Frontal cortex (tissue), 4 donors: ENCODE data around the gene C15orf39. TPM values are rescaled to one million over a fixed set of nuclear protein-coding genes. Genes with fewer than 3 reads are reported as not detected.
"Not testable (repeated sequence)": the region's sequence is repeated elsewhere in the genome, so short reads cannot be mapped to it uniquely, and the experiment has no call there.

Source experiments
- DNase-seq, 2 donors: peaks; one replicate each; pipeline ENCODE4 v3.0.0; 2012; ENCODE audit warnings: low spot score in 2 of 2
- FAIRE-seq: peaks from 2 replicates; lab custom pipeline; 2012; peaks lifted over from hg19 to GRCh38; lab: Jason Lieb, UNC
- total RNA-seq: library from RNA; depleted of rRNA; stranded (reverse); fragments of >200 nt; gene quantifications from one replicate; pipeline ENCODE4 v1.2.3, GENCODE V29; 2014
- donor health status: control.
- donor health status: control.
- donor health status: control.

Gene C15orf39
- total RNA-seq, 1 donor from 2014 or later: 0.41 TPM

GRCh38 chr15:75207618-75208500, 6.2 kb downstream of the C15orf39 start:
- FAIRE-seq (no peak), DNase-seq (no peak)

- FAIRE-seq (no peak), DNase-seq (no peak)
Measured at GRCh38 chr15:75208501-75209288, 7.0 kb downstream of the C15orf39 start.

- FAIRE-seq (no peak), DNase-seq (no peak)
Measured at GRCh38 chr15:75209289-75209676, 7.6 kb downstream of the C15orf39 start.

GRCh38 chr15:75210811-75211230, 9.1 kb downstream of the C15orf39 start:
- no peak for FAIRE-seq
- no peak for DNase-seq

GRCh38 chr15:75211436-75212199, 9.9 kb downstream of the C15orf39 start:
- DNase-seq: no peak
- no peak for FAIRE-seq

- no peak for DNase-seq
- FAIRE-seq: no peak
Measured at GRCh38 chr15:75212200-75212858, 10.6 kb downstream of the C15orf39 start.

- DNase-seq (no peak), FAIRE-seq (no peak)
Measured at GRCh38 chr15:75213212-75213767, 11.6 kb downstream of the C15orf39 start.

- FAIRE-seq (no peak), DNase-seq (no peak)
Measured at GRCh38 chr15:75213768-75214221, 12.1 kb downstream of the C15orf39 start.

- FAIRE-seq (no peak), DNase-seq (no peak)
Measured at GRCh38 chr15:75214293-75215096, 12.8 kb downstream of the C15orf39 start.

- FAIRE-seq (no peak), DNase-seq (no peak)
Measured at GRCh38 chr15:75215107-75216004, 13.7 kb downstream of the C15orf39 start.

GRCh38 chr15:75217012-75217411, 15.3 kb downstream of the C15orf39 start:
- DNase-seq (no peak), FAIRE-seq (no peak)

GRCh38 chr15:75217574-75217973, 15.9 kb downstream of the C15orf39 start:
- not testable (repeated sequence) for FAIRE-seq, DNase-seq

- DNase-seq, FAIRE-seq: not testable (repeated sequence)
Measured at GRCh38 chr15:75219507-75219929, 17.8 kb downstream of the C15orf39 start.

- FAIRE-seq: no peak
Measured at GRCh38 chr15:75223688-75224087, 22.0 kb downstream of the C15orf39 start.

GRCh38 chr15:75224281-75224680, 22.6 kb downstream of the C15orf39 start:
- FAIRE-seq: no peak
- DNase-seq: no peak

More at GRCh38 chr15:75223688-75224087, 22.0 kb downstream of the C15orf39 start:
- no peak for DNase-seq

GRCh38 chr15:75225102-75225836, 23.6 kb downstream of the C15orf39 start:
- not testable (repeated sequence) for DNase-seq, FAIRE-seq
